NCI-H345 (cell line): ENCODE data around the gene KRT76.
A peak's percentile ranks its signal among the peaks of the same experiment; 100 is the strongest.

Source experiments
- DNase-seq: peaks from one replicate; lab custom pipeline; 2025; lab: John Stamatoyannopoulos, UW

Gene KRT76

DNA sequence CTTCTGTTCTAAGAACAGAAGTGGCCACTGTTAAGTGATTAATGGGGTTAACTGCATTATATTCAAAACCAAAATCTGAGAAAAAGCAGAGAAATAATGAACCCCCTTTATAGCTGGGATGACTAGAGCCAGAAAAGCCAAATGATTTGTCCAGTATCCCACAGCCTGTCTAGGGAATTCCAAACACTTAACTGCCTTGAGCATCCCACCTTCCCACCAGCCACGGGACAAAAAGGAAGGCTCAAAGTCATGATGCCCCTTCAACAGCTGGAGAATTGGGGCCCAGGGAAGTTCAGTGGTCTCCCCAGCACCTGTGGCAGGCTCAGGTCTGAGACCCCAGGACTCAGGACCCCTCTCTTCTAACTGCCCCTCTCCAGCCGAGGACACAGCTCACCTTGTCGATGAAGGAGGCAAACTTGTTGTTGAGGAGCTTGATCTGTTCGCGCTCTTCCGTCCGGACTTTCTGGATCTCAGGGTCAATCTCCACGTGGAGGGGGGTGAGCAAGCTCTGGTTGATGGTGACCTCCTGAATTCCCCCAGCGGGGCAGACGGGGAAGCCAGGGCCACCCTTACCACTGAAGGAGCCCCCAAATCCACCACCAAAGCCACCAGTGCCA, 36.2 kb upstream of the KRT76 start:
- DNase-seq: no peak

DNA sequence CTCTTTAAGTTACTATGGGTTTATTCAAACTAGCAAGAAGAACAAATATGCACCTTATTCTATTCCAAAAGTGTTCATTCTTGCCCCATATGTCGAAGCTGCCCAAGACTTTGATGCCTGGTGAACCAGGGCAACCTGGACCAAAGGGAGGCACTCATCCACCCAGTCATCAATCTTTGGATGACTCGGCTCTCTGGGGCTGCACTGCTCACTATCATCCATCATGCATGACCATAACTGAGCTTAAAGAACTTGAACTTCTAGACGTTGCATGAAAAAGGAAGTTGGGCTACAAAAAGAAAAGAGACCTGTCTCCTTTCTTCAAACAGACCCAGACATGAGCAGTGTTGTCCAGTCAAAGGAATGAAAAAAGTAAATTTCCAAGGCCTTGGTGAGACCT, 35.6 kb upstream of the KRT76 start:
- DNase-seq: no peak

DNA sequence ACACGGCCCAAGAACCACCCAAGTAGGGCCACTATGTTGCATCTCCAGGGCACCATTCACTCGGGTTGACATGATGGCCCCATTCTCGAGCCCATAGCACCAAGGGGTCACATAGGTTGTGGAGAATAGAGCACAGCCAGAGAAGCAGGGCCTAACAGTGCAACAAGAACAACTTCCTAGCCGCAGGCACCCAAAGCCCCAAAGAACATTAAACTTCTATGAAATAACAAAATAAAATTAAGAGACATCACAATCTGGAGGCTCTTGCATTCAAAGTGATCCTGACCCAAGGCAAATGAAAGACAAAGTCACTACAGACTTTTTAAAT, 34.9 kb upstream of the KRT76 start:
- DNase-seq: no peak

- no peak for DNase-seq
Observed at GRCh38 chr12:52811191-52812072, 34.3 kb upstream of the KRT76 start.

DNA sequence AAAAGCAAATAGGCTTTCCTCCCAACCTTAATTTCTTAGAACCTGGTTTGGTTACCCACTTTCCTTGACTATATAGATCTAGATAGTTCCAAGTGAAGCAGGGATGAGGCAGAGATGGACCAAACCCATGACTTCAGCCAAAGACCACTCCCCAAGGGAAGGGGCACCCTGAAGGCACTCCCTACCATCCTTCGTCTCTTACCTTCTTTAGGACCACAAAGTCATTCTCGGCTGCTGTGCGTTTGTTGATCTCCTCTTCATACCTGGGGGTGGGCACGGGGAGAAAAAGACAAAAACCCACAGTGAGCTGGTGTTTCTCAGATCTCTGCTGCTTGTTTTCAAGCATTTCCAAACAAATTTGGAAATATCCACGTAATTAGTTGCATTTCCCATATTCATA, 33.4 kb upstream of the KRT76 start:
- DNase-seq: no peak

DNA sequence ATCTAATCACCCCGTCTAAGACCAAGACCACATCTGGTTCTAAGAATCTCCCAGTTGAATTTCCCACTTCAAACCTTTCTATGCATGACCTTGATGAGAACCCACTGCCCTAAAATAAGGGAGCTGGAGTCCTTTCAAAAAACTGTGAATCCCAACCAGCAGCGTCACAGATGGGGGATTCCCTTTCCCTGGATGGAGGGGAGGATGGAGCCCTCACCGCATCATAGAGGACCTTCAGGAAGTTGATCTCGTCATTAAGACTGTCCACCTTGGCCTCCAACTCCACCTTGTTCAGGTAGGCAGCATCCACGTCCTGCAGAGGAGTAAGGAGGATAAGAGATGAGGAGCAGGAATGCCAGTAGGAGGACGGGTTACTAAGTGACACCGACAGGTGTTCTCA, 32.0 kb upstream of the KRT76 start:
- no peak for DNase-seq

- no peak for DNase-seq
Observed at GRCh38 chr12:52808573-52809160, 31.5 kb upstream of the KRT76 start.

DNA sequence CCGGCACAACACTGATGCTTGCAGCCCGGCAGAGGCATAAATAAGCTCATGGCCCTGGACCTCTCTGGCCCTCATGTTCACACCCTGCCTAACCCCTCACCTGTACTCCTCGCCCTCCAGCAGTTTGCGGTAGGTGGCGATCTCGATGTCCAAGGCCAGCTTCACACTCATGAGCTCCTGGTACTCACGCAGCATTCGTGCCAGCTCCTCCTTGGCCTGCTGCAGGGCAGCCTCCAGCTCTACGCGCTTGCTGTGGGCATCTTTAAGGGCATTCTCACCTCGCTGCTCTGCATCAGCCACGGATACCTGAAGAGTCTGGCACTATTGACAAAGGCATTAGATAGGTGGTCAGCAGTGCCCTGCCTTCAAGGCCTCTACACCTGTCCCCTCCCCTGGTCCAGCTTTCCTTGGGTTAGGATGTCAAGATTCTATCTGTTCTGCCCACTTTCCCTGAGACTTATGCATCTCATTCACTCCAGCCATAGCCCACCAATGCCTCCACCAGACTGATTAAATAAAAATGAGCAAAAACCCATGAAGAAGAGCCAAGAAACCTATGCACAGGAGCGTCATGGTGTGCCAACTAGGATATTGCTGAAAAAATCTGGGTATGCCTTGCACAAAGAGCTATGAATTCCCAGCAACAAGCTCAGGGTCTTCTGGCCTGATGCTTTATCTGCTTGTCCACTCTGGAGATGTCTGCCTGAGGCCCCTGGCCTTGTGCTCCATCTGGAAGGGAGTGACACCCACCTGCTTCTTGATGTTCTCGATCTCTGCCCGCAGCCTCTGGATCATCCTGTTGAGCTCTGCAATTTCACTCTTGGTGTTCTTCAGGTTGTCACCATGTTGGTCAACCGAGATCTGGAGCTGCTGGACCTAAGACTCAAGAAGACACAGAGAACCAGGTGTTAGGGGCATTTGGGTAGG, 30.7 kb upstream of the KRT76 start:
- no peak for DNase-seq

GRCh38 chr12:52806821-52807543, 29.8 kb upstream of the KRT76 start:
- no peak for DNase-seq

DNA sequence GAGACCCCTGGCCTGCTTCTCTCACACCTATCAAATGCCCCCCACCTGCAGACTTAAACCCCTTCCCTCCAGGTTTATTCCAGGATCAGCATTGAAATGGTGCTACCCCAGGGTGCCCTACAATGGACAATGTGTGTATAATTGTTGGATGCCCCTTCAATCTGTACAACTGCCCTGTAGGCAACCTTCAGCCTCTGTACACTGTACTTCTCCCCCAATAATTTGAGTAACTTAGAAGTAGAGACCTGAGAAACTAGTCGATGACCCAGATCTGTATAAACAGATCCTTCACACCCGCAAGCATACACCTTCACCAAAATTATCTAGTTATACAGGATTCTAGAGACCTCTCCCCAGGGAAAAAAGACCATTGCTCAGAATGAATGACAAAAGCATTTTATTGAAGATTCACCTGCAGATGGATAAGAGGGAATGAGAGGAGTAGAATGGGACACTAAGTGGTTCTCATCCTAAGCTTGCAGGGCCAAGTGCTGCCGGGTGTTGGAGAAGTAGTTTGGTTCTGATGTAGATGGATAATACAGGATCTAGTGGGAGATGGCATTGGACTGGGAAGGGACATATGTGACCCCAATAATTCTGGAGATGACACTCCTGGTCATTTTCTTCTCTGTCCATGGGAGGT, 29.1 kb upstream of the KRT76 start:
- DNase-seq: no peak

- no peak for DNase-seq
Observed at GRCh38 chr12:52805739-52806138, 28.6 kb upstream of the KRT76 start.

- DNase-seq: peak; percentile 12
Observed at GRCh38 chr12:52805000-52805399, 27.9 kb upstream of the KRT76 start.

GRCh38 chr12:52802442-52802841, 25.3 kb upstream of the KRT76 start:
- no peak for DNase-seq

DNA sequence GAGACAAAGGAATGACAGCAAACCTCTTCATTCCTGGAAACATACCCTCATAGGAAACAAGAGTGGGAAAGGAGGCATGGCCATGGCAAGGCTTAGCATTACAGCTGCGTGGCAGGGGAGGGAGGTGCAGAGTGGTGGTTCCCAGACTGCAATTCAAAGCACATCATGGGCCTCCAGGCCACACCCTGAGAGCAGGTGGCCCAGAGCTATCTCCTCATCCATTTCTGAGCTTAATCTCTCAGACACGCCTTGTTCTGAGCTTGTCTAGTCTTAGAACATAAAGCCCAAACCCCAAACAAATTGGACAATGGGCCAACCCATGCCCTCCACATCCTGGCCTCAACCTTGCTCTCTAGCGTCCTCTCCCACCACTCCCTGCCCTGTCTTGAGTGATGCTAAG, 24.6 kb upstream of the KRT76 start:
- DNase-seq: peak; percentile 3

- DNase-seq: no peak
Observed at GRCh38 chr12:52800259-52800917, 23.2 kb upstream of the KRT76 start.

DNA sequence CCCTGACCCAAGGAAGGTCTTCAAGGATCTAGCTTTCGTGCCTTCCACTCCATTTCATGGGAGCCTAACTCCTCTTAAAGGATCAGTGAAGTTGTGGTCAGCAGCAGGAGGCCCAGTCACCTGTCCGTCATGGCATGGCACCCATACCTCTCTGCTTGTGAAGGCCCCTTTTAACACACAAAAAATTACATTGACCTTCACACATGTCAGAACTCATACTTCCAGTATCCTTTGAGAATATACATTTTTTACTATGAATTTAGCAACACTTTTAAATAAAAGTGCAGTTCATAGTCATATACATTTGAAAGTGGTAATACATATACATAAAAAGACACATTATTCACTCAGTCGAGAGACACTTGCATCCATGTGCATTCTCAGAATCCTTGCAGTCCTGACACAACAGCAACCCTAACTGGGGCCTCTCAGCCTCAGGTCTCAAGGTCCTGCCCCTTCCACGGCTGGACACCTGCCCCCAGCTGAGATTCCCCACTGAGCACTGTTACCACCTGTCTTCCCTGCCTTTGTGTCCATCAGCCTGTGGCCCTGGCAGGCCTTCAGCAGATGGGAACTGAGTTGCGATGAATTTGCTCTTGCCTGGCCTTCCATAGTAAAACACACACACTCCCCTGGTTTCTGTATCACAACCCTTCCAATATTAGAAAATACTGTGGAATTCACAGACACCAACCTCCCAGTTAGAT, 22.5 kb upstream of the KRT76 start:
- DNase-seq: no peak

DNA sequence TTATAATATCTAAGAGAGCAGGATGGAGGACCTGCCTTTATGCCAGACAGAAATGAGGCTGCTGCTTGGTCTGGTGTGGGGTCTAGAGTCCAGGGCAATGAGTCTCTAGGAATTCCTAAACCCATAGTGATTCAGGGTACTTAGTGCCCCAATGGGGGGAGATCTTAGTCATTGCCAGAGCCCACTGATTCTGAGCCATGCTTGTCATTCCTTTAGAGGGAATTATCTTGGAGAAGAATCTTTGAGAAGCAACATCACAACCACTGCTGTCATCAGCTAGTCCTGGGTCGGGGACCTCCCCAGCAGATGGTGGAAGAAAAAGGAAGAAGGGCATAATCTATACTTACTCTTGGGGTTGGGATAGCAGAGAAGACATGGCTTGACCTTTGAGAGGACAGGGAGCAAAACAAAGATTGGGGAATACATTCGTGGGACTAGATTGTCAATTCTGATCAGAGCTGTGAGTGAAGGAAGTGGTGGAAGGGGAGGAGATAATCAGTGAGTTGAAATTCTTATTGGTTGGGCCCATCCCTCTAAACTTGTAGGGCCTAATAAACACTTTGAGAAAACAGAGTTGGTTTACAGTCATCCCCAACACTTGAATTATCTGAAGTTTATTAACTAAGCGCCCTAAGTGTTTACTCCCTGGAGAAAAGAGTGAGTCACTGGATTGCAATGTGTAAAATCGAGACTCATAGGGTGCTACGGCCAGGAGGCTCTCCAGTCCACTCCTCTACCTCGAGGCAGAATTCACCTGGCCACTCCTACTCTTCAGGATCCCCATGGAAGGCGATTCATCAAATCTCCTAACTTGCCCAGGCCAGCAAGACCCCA, 21.7 kb upstream of the KRT76 start:
- no peak for DNase-seq

DNA sequence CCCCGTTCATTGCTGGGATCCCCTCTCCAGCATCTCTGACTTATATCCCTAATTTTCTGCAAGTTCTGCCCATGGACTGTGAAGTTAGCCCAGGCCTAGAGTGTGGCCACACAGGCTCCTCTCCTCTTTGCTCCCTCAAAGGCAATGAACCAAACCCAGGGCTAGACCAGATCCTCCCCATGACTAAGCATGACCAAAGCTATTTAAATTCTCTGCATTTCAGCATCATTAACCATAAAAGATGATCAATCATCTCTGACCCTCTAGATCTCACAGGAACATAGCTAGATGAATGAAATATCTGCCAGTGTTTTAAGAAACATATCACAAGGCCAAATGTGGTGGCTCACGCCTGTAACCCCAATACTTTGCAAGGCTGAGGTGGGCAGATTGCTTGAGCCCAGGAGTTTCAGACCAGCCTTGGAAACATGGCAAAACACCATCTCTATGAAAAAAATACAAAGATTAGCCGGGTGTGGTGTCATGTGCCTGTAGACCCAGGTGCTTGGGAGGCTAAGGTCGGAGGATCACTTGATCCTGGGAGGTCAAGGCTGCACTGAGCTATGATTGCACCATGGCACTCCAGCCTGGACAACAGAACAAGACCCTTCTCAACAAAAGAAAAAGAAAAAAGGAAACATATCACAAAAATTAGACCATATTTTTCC, 21.0 kb upstream of the KRT76 start:
- DNase-seq: no peak

GRCh38 chr12:52797529-52797894, 20.4 kb upstream of the KRT76 start:
- no peak for DNase-seq
